ENCODE data around the gene SUSD6. TPM values are rescaled to one million over a fixed set of nuclear protein-coding genes. Genes with fewer than 3 reads are reported as not detected.

Gene SUSD6
- total and polyA plus RNA-seq, 4 donors: 16.0 to 75.1 (median 61.0) TPM

GRCh38 chr14:69699748-69700303 lies 88.4 kb downstream of the SUSD6 start:
- H3K27ac ChIP-seq (ENCODE audit: low read depth in 1 of 2, low read length in 1 of 2): no peak overlapping the region
- ATAC-seq (ENCODE audit: insufficient read depth, low FRiP score): no peak
- WGBS, 2 donors: 77% methylated on average over 6 of the region's 6 CpGs
- TF ChIP-seq CTCF (IDR thresholded peaks at IDR 0.05; ENCODE audit: control extremely low read depth, extremely low read depth): no peak
- no peaks in the 10 kb centered on the region for H3K27me3 ChIP-seq (ENCODE audit: control insufficient read depth in 3 of 3, insufficient read depth in 3 of 3, low read length in 2 of 3)
- H3K9ac ChIP-seq (ENCODE audit: insufficient read depth in 1 of 2, low read length in 2 of 2): no peak overlapping the region
- DNase-seq: no peak
- H3K4me1 ChIP-seq (ENCODE audit: control insufficient read depth in 5 of 5, insufficient read depth in 5 of 5, low read length in 5 of 5): peaks cover 14 to 37% (median 37%) of the 10 kb centered on the region in 5 donors
- peaks cover 0 to 7% (median 1%) of the 10 kb centered on the region in 4 donors for H3K36me3 ChIP-seq (ENCODE audit: control insufficient read depth in 4 of 4, insufficient read depth in 4 of 4, low read length in 4 of 4)
- H3K9me3 ChIP-seq (ENCODE audit: control insufficient read depth in 4 of 4, insufficient read depth in 3 of 4, low read length in 3 of 4): no peaks in the 10 kb centered on the region
- H3K4me3 ChIP-seq: no peak overlapping the region

GRCh38 chr14:69700575-69700974 lies 89.2 kb downstream of the SUSD6 start:
- H3K4me1 ChIP-seq (ENCODE audit: control insufficient read depth in 5 of 5, insufficient read depth in 5 of 5, low read length in 5 of 5): peaks cover 10 to 32% (median 29%) of the 10 kb centered on the region in 5 donors
- DNase-seq: no peak
- no peaks in the 10 kb centered on the region for H3K9me3 ChIP-seq (ENCODE audit: control insufficient read depth in 4 of 4, insufficient read depth in 3 of 4, low read length in 3 of 4)
- no peak overlapping the region for H3K9ac ChIP-seq (ENCODE audit: insufficient read depth in 1 of 2, low read length in 2 of 2)
- TF ChIP-seq CTCF (IDR thresholded peaks at IDR 0.05; ENCODE audit: control extremely low read depth, extremely low read depth): no peak
- no peaks in the 10 kb centered on the region for H3K27me3 ChIP-seq (ENCODE audit: control insufficient read depth in 3 of 3, insufficient read depth in 3 of 3, low read length in 2 of 3)
- H3K4me3 ChIP-seq: no peak overlapping the region
- H3K36me3 ChIP-seq (ENCODE audit: control insufficient read depth in 4 of 4, insufficient read depth in 4 of 4, low read length in 4 of 4): peaks cover 0 to 11% (median 2%) of the 10 kb centered on the region in 4 donors
- no peak overlapping the region for H3K27ac ChIP-seq (ENCODE audit: low read depth in 1 of 2, low read length in 1 of 2)
- WGBS, 2 donors: 37 to 52% methylated on average over 2 of the region's 2 CpGs
- no peak for ATAC-seq (ENCODE audit: insufficient read depth, low FRiP score)

GRCh38 chr14:69701291-69701690 lies 89.9 kb downstream of the SUSD6 start:
- WGBS, 2 donors: 61 to 77% methylated on average over 4 of the region's 4 CpGs
- Histone ChIP-seq H3K9ac (ENCODE audit: insufficient read depth in 1 of 2, low read length in 2 of 2) (no peak overlapping the region), H3K27me3 (ENCODE audit: control insufficient read depth in 3 of 3, insufficient read depth in 3 of 3, low read length in 2 of 3) (no peaks in the 10 kb centered on the region), H3K4me3 (no peak overlapping the region), H3K36me3 (ENCODE audit: control insufficient read depth in 4 of 4, insufficient read depth in 4 of 4, low read length in 4 of 4) (peaks cover 0 to 13% (median 3%) of the 10 kb centered on the region in 4 donors), H3K9me3 (ENCODE audit: control insufficient read depth in 4 of 4, insufficient read depth in 3 of 4, low read length in 3 of 4) (no peaks in the 10 kb centered on the region), H3K4me1 (ENCODE audit: control insufficient read depth in 5 of 5, insufficient read depth in 5 of 5, low read length in 5 of 5) (peaks cover 3 to 28% (median 24%) of the 10 kb centered on the region in 5 donors), H3K27ac (ENCODE audit: low read depth in 1 of 2, low read length in 1 of 2) (peak overlapping the region in 1 of 2 donors; percentile 60)
- DNase-seq: no peak
- no peak for ATAC-seq (ENCODE audit: insufficient read depth, low FRiP score)
- TF ChIP-seq CTCF (IDR thresholded peaks at IDR 0.05; ENCODE audit: control extremely low read depth, extremely low read depth): no peak

GRCh38 chr14:69701857-69702256 lies 90.5 kb downstream of the SUSD6 start:
- H3K9ac ChIP-seq (ENCODE audit: insufficient read depth in 1 of 2, low read length in 2 of 2): no peak overlapping the region
- H3K27ac ChIP-seq (ENCODE audit: low read depth in 1 of 2, low read length in 1 of 2): peak overlapping the region in 1 of 2 donors; percentile 69
- peaks cover 0 to 28% (median 19%) of the 10 kb centered on the region in 5 donors for H3K4me1 ChIP-seq (ENCODE audit: control insufficient read depth in 5 of 5, insufficient read depth in 5 of 5, low read length in 5 of 5)
- H3K27me3 ChIP-seq (ENCODE audit: control insufficient read depth in 3 of 3, insufficient read depth in 3 of 3, low read length in 2 of 3): no peaks in the 10 kb centered on the region
- no peak for TF ChIP-seq CTCF (IDR thresholded peaks at IDR 0.05; ENCODE audit: control extremely low read depth, extremely low read depth)
- WGBS, 2 donors: 5 to 23% methylated on average over 3 of the region's 3 CpGs
- peaks cover 0 to 17% (median 3%) of the 10 kb centered on the region in 4 donors for H3K36me3 ChIP-seq (ENCODE audit: control insufficient read depth in 4 of 4, insufficient read depth in 4 of 4, low read length in 4 of 4)
- DNase-seq: no peak
- no peak overlapping the region for H3K4me3 ChIP-seq
- ATAC-seq (ENCODE audit: insufficient read depth, low FRiP score): no peak
- H3K9me3 ChIP-seq (ENCODE audit: control insufficient read depth in 4 of 4, insufficient read depth in 3 of 4, low read length in 3 of 4): no peaks in the 10 kb centered on the region
